ENCODE results near the gene BTBD9. TPM values are rescaled to one million over a fixed set of nuclear protein-coding genes. Genes with fewer than 3 reads are reported as not detected.

Gene BTBD9
- total RNA-seq, 1 donor from 2014 or later: 10.3 TPM

DNA sequence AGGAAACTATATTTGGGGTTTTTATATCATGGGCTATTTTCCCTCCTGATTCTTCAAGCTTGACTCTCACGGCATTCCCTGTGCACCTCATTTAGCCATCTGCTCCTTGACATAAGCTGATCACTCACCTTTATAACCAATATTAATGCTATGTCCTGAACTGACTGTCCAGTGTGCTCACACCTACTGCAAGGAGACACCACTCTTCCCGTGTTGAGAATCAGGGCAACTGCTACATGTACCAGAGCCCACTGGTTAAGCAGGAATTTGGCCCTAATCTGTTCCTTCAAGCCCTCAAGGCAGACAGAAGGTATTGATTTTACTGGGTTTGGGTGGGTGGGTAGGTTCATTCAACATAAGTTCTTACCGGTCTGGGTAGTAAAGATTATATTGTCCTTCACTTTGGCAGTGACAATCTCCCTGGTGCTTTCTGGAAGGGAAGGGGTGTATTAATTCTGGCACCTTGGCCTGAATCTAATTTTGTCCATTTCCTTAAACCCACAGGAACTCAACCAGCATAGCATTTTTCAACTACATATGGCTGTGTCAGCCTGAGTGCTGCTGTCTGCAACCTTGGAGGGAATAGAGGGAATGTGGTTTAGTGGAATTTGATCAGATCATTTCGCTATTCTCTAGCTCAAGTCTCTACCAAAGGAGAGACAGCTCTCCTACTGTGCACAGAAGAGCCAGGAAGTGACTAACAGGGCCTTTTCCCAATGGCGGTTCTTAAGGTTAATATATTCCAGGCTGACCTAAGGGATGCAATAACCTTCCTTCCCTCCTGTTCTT lies 293.2 kb downstream of the BTBD9 start:
- peak overlapping the region; percentile 53 for H3K27ac ChIP-seq (ENCODE audit: low read depth, low read length)
- DNase-seq (ENCODE audit: low read depth): peak; percentile 98

DNA sequence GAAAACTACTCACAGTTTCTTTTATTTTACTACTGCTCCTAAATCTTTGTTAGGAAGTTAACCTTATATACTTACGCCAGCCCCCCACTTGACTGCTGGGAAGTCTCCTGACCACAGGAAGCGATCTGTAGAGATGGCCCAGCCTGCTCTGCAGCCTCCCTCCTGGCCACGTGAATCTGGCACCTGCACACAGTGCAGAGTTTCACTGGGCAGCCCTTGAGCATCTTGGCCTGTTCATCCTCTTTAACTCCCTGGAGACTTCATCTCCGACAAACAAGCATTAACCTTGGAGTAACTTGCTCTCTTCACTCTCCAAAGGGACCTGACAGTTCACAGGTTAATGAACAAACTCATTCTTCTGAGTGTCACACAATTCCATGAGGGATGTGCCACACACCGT lies 294.1 kb downstream of the BTBD9 start:
- no peak overlapping the region for H2AFZ ChIP-seq (ENCODE audit: low read depth, low read length)
- no peak for TF ChIP-seq EZH2 (IDR thresholded peaks at IDR 0.05; ENCODE audit: insufficient read depth, low read length)
- TF ChIP-seq, protein P1, sequence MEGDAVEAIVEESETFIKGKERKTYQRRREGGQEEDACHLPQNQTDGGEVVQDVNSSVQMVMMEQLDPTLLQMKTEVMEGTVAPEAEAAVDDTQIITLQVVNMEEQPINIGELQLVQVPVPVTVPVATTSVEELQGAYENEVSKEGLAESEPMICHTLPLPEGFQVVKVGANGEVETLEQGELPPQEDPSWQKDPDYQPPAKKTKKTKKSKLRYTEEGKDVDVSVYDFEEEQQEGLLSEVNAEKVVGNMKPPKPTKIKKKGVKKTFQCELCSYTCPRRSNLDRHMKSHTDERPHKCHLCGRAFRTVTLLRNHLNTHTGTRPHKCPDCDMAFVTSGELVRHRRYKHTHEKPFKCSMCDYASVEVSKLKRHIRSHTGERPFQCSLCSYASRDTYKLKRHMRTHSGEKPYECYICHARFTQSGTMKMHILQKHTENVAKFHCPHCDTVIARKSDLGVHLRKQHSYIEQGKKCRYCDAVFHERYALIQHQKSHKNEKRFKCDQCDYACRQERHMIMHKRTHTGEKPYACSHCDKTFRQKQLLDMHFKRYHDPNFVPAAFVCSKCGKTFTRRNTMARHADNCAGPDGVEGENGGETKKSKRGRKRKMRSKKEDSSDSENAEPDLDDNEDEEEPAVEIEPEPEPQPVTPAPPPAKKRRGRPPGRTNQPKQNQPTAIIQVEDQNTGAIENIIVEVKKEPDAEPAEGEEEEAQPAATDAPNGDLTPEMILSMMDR (IDR thresholded peaks at IDR 0.05; ENCODE audit: insufficient read depth, low read depth, low read length): no peak
- Mint-ChIP-seq H3K4me3 (ENCODE audit: unreplicated experiment) (no peak overlapping the region), H3K4me1 (ENCODE audit: low read depth, unreplicated experiment) (peaks cover 55% of the 10 kb centered on the region), H3K27ac (ENCODE audit: unreplicated experiment) (peak overlapping the region; percentile 92), H3K9me3 (ENCODE audit: unreplicated experiment) (no peaks in the 10 kb centered on the region), H3K27me3 (ENCODE audit: low read depth, unreplicated experiment) (no peaks in the 10 kb centered on the region), H3K36me3 (ENCODE audit: low read depth, unreplicated experiment) (no peaks in the 10 kb centered on the region)
- no peaks in the 10 kb centered on the region for H3K36me3 ChIP-seq (ENCODE audit: insufficient read depth, low read length)
- H3K27ac ChIP-seq (ENCODE audit: low read depth, low read length): no peak overlapping the region
- H3K9ac ChIP-seq (ENCODE audit: low read length): no peak overlapping the region
- no peak for DNase-seq (ENCODE audit: low read depth)
- H3K4me2 ChIP-seq (ENCODE audit: low read length): no peak overlapping the region
- H3K4me3 ChIP-seq (ENCODE audit: insufficient read depth, low read depth, low read length): no peak overlapping the region
- FAIRE-seq: no peak
- no peaks in the 10 kb centered on the region for H3K79me2 ChIP-seq (ENCODE audit: insufficient read depth, low read length)
- H3K9me3 ChIP-seq (ENCODE audit: insufficient read depth, low read depth, low read length): no peaks in the 10 kb centered on the region
- no peaks in the 10 kb centered on the region for H4K20me1 ChIP-seq (ENCODE audit: insufficient read depth, low read length)
- H3K4me1 ChIP-seq (ENCODE audit: insufficient read depth, low read length): peaks cover 36% of the 10 kb centered on the region
- no peaks in the 10 kb centered on the region for H3K27me3 ChIP-seq (ENCODE audit: insufficient read depth, low read length)

More for the DNA sequence above, 293.2 kb downstream of the BTBD9 start:
- peaks cover 61% of the 10 kb centered on the region for H3K4me1 Mint-ChIP-seq (ENCODE audit: low read depth, unreplicated experiment)
- H3K36me3 Mint-ChIP-seq (ENCODE audit: low read depth, unreplicated experiment): no peaks in the 10 kb centered on the region
- Histone ChIP-seq H3K4me3 (ENCODE audit: insufficient read depth, low read depth, low read length) (no peak overlapping the region), H3K79me2 (ENCODE audit: insufficient read depth, low read length) (no peaks in the 10 kb centered on the region), H3K36me3 (ENCODE audit: insufficient read depth, low read length) (no peaks in the 10 kb centered on the region), H3K4me1 (ENCODE audit: insufficient read depth, low read length) (peaks cover 41% of the 10 kb centered on the region), H4K20me1 (ENCODE audit: insufficient read depth, low read length) (no peaks in the 10 kb centered on the region), H3K9me3 (ENCODE audit: insufficient read depth, low read depth, low read length) (no peaks in the 10 kb centered on the region), H3K9ac (ENCODE audit: low read length) (no peak overlapping the region), H3K4me2 (ENCODE audit: low read length) (peak overlapping the region; percentile 63), H3K27me3 (ENCODE audit: insufficient read depth, low read length) (no peaks in the 10 kb centered on the region), H2AFZ (ENCODE audit: low read depth, low read length) (no peak overlapping the region)
- peak overlapping the region; percentile 92 for H3K27ac Mint-ChIP-seq (ENCODE audit: unreplicated experiment)
- no peaks in the 10 kb centered on the region for H3K27me3 Mint-ChIP-seq (ENCODE audit: low read depth, unreplicated experiment)
- TF ChIP-seq EZH2 (IDR thresholded peaks at IDR 0.05; ENCODE audit: insufficient read depth, low read length): no peak
- TF ChIP-seq, protein P1 (IDR thresholded peaks at IDR 0.05; ENCODE audit: insufficient read depth, low read depth, low read length): no peak
- FAIRE-seq: peak; percentile 98
- peak overlapping the region; percentile 58 for H3K4me3 Mint-ChIP-seq (ENCODE audit: unreplicated experiment)
- H3K9me3 Mint-ChIP-seq (ENCODE audit: unreplicated experiment): no peaks in the 10 kb centered on the region

DNA sequence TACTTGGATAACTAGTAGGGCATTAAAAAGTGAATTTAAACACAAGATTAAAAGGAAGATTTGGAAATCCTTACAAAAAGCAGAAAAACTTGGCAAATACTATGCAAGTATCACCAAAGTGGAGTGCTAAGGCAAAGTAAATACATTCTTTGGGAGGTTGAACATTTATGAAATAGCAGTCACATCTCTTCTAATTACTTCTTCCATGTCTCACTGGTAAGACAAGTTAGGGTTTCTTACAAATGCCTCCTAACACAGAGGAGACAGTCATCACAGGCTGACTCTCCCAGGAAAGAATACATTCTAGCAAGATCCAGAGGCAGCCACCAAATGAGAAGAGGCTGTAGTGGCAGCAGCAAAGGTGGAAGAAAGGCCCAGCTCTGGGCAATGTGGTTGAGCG lies 298.2 kb downstream of the BTBD9 start:
- Mint-ChIP-seq H3K4me3 (ENCODE audit: unreplicated experiment) (no peak overlapping the region), H3K9me3 (ENCODE audit: unreplicated experiment) (no peaks in the 10 kb centered on the region), H3K4me1 (ENCODE audit: low read depth, unreplicated experiment) (peaks cover 36% of the 10 kb centered on the region), H3K36me3 (ENCODE audit: low read depth, unreplicated experiment) (no peaks in the 10 kb centered on the region), H3K27ac (ENCODE audit: unreplicated experiment) (no peak overlapping the region), H3K27me3 (ENCODE audit: low read depth, unreplicated experiment) (no peaks in the 10 kb centered on the region)
- Histone ChIP-seq H3K9me3 (ENCODE audit: insufficient read depth, low read depth, low read length) (no peaks in the 10 kb centered on the region), H3K4me1 (ENCODE audit: insufficient read depth, low read length) (peaks cover 14% of the 10 kb centered on the region), H2AFZ (ENCODE audit: low read depth, low read length) (no peak overlapping the region), H3K4me3 (ENCODE audit: insufficient read depth, low read depth, low read length) (no peak overlapping the region), H3K9ac (ENCODE audit: low read length) (no peak overlapping the region), H3K27ac (ENCODE audit: low read depth, low read length) (no peak overlapping the region), H3K27me3 (ENCODE audit: insufficient read depth, low read length) (no peaks in the 10 kb centered on the region), H4K20me1 (ENCODE audit: insufficient read depth, low read length) (no peaks in the 10 kb centered on the region), H3K36me3 (ENCODE audit: insufficient read depth, low read length) (no peaks in the 10 kb centered on the region), H3K79me2 (ENCODE audit: insufficient read depth, low read length) (no peaks in the 10 kb centered on the region), H3K4me2 (ENCODE audit: low read length) (no peak overlapping the region)
- DNase-seq (ENCODE audit: low read depth) (no peak), FAIRE-seq (no peak)
- TF ChIP-seq, protein P1 (IDR thresholded peaks at IDR 0.05; ENCODE audit: insufficient read depth, low read depth, low read length): no peak
- TF ChIP-seq EZH2 (IDR thresholded peaks at IDR 0.05; ENCODE audit: insufficient read depth, low read length): no peak
